Glomerular visceral epithelial cell (primary cell): Measurements from ENCODE around the gene RHBDD3.

Source experiments
- DNase-seq: peaks from one replicate; pipeline ENCODE4 v3.0.0-alpha.2; 2016; ENCODE audit errors: extremely low spot score

The RHBDD3 gene

GRCh38 chr22:29306175-29306834 is 38.5 kb upstream of the RHBDD3 start, which contains the start of gene GAS2L1:
Gene GAS2L1, plus strand, starts transcription at chr22:29306650. Its CDS starts 1,456 bp downstream, at chr22:29308106.
- DNase-seq, result peak; percentile 80

- no peak for DNase-seq
These were observed 38.0 kb upstream of the RHBDD3 start for GRCh38 chr22:29305836-29306174.

GRCh38 chr22:29302681-29303465 is 35.1 kb upstream of the RHBDD3 start:
- no peak for DNase-seq

- DNase-seq, result no peak
These were observed 34.6 kb upstream of the RHBDD3 start for GRCh38 chr22:29302402-29302680.

- DNase-seq, result no peak
These were observed 34.1 kb upstream of the RHBDD3 start for GRCh38 chr22:29301716-29302401.

GRCh38 chr22:29300807-29301601 is 33.2 kb upstream of the RHBDD3 start:
- no peak for DNase-seq

GRCh38 chr22:29300467-29300806 is 32.7 kb upstream of the RHBDD3 start:
- no peak for DNase-seq

GRCh38 chr22:29299136-29299900 is 31.5 kb upstream of the RHBDD3 start:
- no peak for DNase-seq

GRCh38 chr22:29298641-29299040 is 30.9 kb upstream of the RHBDD3 start:
- DNase-seq, result no peak

- no peak for DNase-seq
These were observed 24.6 kb upstream of the RHBDD3 start for GRCh38 chr22:29292379-29292778.

- DNase-seq, result no peak
These were observed 23.4 kb upstream of the RHBDD3 start for GRCh38 chr22:29291215-29291614.

GRCh38 chr22:29290061-29290460 is 22.3 kb upstream of the RHBDD3 start:
- DNase-seq, result no peak

- DNase-seq, result no peak
These were observed 21.1 kb upstream of the RHBDD3 start for GRCh38 chr22:29288837-29289236.

- no peak for DNase-seq
These were observed 16.4 kb upstream of the RHBDD3 start for GRCh38 chr22:29284196-29284595.

- no peak for DNase-seq
These were observed 10.1 kb upstream of the RHBDD3 start for GRCh38 chr22:29277927-29278326.

- peak; percentile 12 for DNase-seq
These were observed 8.2 kb upstream of the RHBDD3 start for GRCh38 chr22:29275819-29276565.

GRCh38 chr22:29275167-29275566 is 7.4 kb upstream of the RHBDD3 start:
- no peak for DNase-seq

GRCh38 chr22:29272624-29273023 is 4.8 kb upstream of the RHBDD3 start:
- DNase-seq, result no peak

GRCh38 chr22:29270475-29271271 is 2.9 kb upstream of the RHBDD3 start:
- DNase-seq, result peak; percentile 13
